ENCODE data around the gene THBS1.

Gene THBS1

GRCh38 chr15:39644136-39644535 lies 63.3 kb downstream of the THBS1 start:
- TF ChIP-seq TOX (CRISPR knock-in tag; IDR thresholded peaks at IDR 0.05; ENCODE audit: borderline replicate concordance) (no peak), RARB (CRISPR knock-in tag; IDR thresholded peaks at IDR 0.05) (no peak), GLIS3 (CRISPR knock-in tag; IDR thresholded peaks at IDR 0.05) (no peak), PATZ1 (CRISPR knock-in tag; IDR thresholded peaks at IDR 0.05; ENCODE audit: borderline replicate concordance) (no peak), ZFP30 (CRISPR knock-in tag; IDR thresholded peaks at IDR 0.05) (no peak), SNAI2 (CRISPR knock-in tag; IDR thresholded peaks at IDR 0.05) (no peak), ZC3H10 (CRISPR knock-in tag; IDR thresholded peaks at IDR 0.05) (no peak), CSRNP3 (CRISPR knock-in tag; IDR thresholded peaks at IDR 0.05) (no peak), ZNF565 (CRISPR knock-in tag; conservative IDR thresholded peaks at IDR 0.05; ENCODE audit: low read depth) (no peak), TCF4 (CRISPR knock-in tag; IDR thresholded peaks at IDR 0.05; ENCODE audit: borderline replicate concordance) (no peak)
- ATAC-seq = no peak

GRCh38 chr15:39645138-39645975 lies 64.5 kb downstream of the THBS1 start:
- TF ChIP-seq CSDC2 (CRISPR knock-in tag; IDR thresholded peaks at IDR 0.05) = no peak
- no peak for TF ChIP-seq ZFP3 (CRISPR knock-in tag; IDR thresholded peaks at IDR 0.05)
- TF ChIP-seq ZNF70 (CRISPR knock-in tag; IDR thresholded peaks at IDR 0.05) = no peak
- no peak for TF ChIP-seq ZC3H10 (CRISPR knock-in tag; IDR thresholded peaks at IDR 0.05)
- no peak for TF ChIP-seq TSHZ2 (CRISPR knock-in tag; IDR thresholded peaks at IDR 0.05)
- TF ChIP-seq ZFP30 (CRISPR knock-in tag; IDR thresholded peaks at IDR 0.05) = no peak
- TF ChIP-seq PPARA (CRISPR knock-in tag; IDR thresholded peaks at IDR 0.05; ENCODE audit: borderline replicate concordance) = no peak
- TF ChIP-seq TOX (CRISPR knock-in tag; IDR thresholded peaks at IDR 0.05; ENCODE audit: borderline replicate concordance) = no peak
- TF ChIP-seq ZNF565 (CRISPR knock-in tag; conservative IDR thresholded peaks at IDR 0.05; ENCODE audit: low read depth) = no peak
- TF ChIP-seq ISL1 (CRISPR knock-in tag; IDR thresholded peaks at IDR 0.05) = no peak
- no peak for TF ChIP-seq CSRNP3 (CRISPR knock-in tag; IDR thresholded peaks at IDR 0.05)
- no peak for ATAC-seq

GRCh38 chr15:39645976-39646257 lies 65.0 kb downstream of the THBS1 start:
- no peak for ATAC-seq
- TF ChIP-seq TSHZ2 (CRISPR knock-in tag; IDR thresholded peaks at IDR 0.05) (no peak), ZNF565 (CRISPR knock-in tag; conservative IDR thresholded peaks at IDR 0.05; ENCODE audit: low read depth) (no peak), GLIS3 (CRISPR knock-in tag; IDR thresholded peaks at IDR 0.05) (no peak), POU6F1 (CRISPR knock-in tag; IDR thresholded peaks at IDR 0.05; ENCODE audit: borderline replicate concordance, low read depth) (no peak), ZNF70 (CRISPR knock-in tag; IDR thresholded peaks at IDR 0.05) (no peak), SNAI2 (CRISPR knock-in tag; IDR thresholded peaks at IDR 0.05) (no peak), ARNTL (CRISPR knock-in tag; IDR thresholded peaks at IDR 0.05; ENCODE audit: borderline replicate concordance, low read depth) (no peak), ISL1 (CRISPR knock-in tag; IDR thresholded peaks at IDR 0.05) (no peak), ESRRG (CRISPR knock-in tag; IDR thresholded peaks at IDR 0.05) (no peak), ZFP3 (CRISPR knock-in tag; IDR thresholded peaks at IDR 0.05) (no peak), PATZ1 (CRISPR knock-in tag; IDR thresholded peaks at IDR 0.05; ENCODE audit: borderline replicate concordance) (no peak), BACH2 (CRISPR knock-in tag; IDR thresholded peaks at IDR 0.05; ENCODE audit: borderline replicate concordance) (no peak)

All from SK-N-SH treated with all-trans-retinoic acid at 6 μM for 48 hours (cell line).